ENCODE measurements around the gene SEMA3G.

SEMA3G gene

GRCh38 chr3:52444860-52445793 lies at the start of gene SEMA3G:
SEMA3G (minus strand) TSS chr3:52445103; CDS start chr3:52445027, 76 bp downstream.
- DNase-seq: peak; percentile 88

GRCh38 chr3:52494445-52494844 lies 49.5 kb upstream of the SEMA3G start:
- DNase-seq: no peak

- no peak for DNase-seq
Observed at GRCh38 chr3:52493232-52494017, 48.5 kb upstream of the SEMA3G start.

GRCh38 chr3:52492059-52492458 lies 47.2 kb upstream of the SEMA3G start:
- DNase-seq: no peak

GRCh38 chr3:52490939-52491526 lies 46.1 kb upstream of the SEMA3G start:
- no peak for DNase-seq

GRCh38 chr3:52490035-52490938 lies 45.4 kb upstream of the SEMA3G start:
- no peak for DNase-seq

GRCh38 chr3:52489453-52489852 lies 44.5 kb upstream of the SEMA3G start:
- DNase-seq: no peak

- no peak for DNase-seq
Observed at GRCh38 chr3:52488746-52489145, 43.8 kb upstream of the SEMA3G start.

GRCh38 chr3:52487788-52488691 lies 43.1 kb upstream of the SEMA3G start:
- DNase-seq: no peak

- DNase-seq: no peak
Observed at GRCh38 chr3:52487050-52487787, 42.3 kb upstream of the SEMA3G start.

- DNase-seq: no peak
Observed at GRCh38 chr3:52484680-52485461, 40.0 kb upstream of the SEMA3G start.

- DNase-seq: no peak
Observed at GRCh38 chr3:52483577-52484381, 38.9 kb upstream of the SEMA3G start.

GRCh38 chr3:52483081-52483480 lies 38.2 kb upstream of the SEMA3G start:
- no peak for DNase-seq

- DNase-seq: peak; percentile 88
Observed at GRCh38 chr3:52481819-52482521, 37.1 kb upstream of the SEMA3G start.

- DNase-seq: no peak
Observed at GRCh38 chr3:52480768-52481715, 36.1 kb upstream of the SEMA3G start.

GRCh38 chr3:52479877-52480575 lies 35.1 kb upstream of the SEMA3G start:
- DNase-seq: no peak
